LHCN-M2 (cell line): ENCODE results near the gene DESI2. TPM values are rescaled to one million over a fixed set of nuclear protein-coding genes. Genes with fewer than 3 reads are reported as not detected.
"Not testable (repeated sequence)": the region's sequence is repeated elsewhere in the genome, so short reads cannot be mapped to it uniquely, and the experiment has no call there.

Source experiments
- DNase-seq: peaks from one replicate; pipeline ENCODE4 v3.0.0-alpha.2; 2012; ENCODE audit warnings: low read depth
- total RNA-seq: library from RNA; depleted of rRNA; stranded (reverse); fragments of >200 nt; gene quantifications from 2 replicates; pipeline ENCODE4 v1.2.3, GENCODE V29; 2014

Gene DESI2
- total RNA-seq, 1 experiment from 2014 or later, result 61.4 TPM

DNA sequence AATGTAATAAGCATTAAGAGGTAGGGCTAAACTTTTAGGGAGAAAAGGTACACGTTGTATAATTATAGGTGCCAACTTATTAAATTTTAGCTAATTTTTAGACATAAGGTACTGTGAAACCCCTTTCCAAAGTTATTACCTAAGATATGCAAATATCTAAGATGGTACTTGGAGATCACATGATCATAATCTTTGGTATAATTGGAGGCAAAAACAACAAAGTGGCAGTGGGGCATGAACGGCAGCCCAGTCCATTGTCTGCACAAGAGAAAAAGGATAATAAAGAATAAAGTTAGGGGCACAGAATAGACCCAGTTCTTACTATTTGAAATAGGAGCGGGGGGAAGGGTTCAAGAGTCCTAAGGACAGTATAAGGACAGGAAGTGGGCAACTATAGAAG lies 51.2 kb downstream of the DESI2 start:
- DNase-seq, result no peak

DNA sequence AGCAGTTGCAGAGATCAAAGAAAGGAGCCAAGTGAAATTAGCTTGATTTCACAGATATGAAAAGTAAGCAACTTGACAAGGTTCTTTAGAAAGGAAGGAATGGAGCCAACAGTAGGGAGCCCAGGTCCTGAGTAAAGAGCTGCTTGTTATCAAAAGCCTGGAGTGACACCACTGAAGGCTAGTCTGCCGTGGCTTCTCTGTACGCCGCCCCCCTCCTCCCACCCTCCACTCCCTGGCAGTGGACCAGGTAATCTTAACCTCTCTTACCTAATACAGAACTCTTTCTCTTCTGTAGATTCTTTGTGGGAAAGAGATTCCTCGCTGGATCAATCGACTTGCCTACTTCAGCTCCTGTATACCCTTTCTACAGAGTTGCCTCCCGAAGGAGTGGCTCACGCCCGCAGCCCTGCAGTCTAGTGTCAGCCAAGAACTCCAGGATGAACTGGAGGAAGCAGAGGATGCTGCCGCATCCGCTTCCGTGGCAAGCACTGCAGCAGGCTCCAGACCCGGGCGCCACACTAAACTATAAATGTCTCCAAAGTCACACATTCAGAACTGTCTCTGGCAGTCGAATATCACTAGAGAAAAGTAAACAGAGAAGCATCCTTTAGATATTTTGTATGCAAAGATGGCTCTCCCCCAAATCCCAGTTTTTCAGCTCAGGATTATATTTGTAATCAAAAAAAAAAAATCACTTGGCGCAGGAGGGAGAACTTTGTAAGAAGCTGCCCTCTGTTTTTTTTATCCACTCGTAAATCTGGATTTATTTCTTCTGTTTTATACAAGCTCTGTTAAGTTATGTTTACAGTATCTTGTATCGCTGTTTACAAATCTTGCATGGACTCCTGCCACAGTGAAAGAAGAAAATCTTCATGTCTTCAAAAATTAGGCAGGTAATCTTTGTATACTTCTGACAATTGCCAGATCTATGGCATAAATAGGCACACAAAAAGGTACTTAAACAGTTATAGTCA lies 52.6 kb downstream of the DESI2 start:
- DNase-seq, result no peak

DNA sequence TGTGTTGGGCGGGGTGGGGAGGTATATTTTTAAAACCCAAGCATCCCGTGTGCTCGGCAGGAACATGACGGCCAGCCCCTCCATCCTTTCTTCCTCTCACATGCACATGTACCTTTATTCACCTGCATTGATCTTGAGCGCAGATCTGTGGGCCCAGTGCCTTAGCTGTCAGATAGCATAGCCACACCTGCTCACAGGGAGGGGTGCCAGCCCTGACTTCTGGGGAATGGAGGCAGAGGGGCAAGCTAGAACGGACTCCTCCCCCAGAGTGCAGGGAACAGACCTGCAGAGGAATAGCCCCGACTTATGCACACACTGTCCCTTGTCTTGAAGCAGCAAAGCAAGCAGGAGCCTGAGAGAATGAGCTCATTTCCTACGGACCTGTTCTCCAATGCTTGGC lies 56.1 kb downstream of the DESI2 start:
- no peak for DNase-seq

DNA sequence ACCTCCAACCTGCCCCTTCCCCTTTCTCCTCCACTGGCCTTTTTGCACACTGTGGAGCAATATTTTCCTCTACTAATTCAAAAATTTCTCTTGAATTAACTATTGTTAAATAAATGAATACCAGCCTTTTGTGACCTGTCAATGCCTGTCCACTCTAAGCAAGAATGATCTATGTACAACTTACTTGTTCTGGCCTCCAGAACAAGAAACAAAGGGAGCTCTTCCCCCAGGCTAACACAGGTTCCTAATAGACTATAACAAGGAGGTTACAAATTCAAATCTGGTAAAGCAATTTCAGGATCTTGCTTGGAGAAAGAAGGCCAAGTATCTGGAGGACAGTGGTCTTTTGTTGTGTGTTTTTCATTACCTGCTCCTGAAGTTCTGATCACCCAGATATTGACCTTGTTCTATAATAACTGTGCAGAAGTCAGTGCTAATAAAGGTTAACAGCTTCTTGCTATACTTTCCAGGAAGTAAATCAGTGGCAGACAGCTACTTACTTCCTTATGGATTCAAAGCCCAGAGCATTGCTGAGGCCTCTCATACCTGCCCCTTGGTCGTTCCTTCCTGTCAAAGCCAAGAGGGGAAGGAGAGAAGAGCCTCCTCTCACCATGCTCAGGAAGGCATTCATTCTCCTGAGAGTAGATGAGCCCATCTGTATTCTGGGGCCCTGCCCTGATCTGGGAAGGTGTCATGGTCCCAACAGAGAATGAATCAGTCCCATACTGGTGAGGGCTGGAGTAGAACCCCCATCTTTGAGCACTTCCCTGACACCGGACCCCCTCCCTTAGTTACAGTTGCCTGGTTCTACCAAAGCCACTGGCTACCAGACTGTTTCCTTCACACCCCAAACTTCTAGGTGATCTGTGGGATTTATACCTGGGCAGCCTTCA lies 56.8 kb downstream of the DESI2 start:
- DNase-seq, result no peak

DNA sequence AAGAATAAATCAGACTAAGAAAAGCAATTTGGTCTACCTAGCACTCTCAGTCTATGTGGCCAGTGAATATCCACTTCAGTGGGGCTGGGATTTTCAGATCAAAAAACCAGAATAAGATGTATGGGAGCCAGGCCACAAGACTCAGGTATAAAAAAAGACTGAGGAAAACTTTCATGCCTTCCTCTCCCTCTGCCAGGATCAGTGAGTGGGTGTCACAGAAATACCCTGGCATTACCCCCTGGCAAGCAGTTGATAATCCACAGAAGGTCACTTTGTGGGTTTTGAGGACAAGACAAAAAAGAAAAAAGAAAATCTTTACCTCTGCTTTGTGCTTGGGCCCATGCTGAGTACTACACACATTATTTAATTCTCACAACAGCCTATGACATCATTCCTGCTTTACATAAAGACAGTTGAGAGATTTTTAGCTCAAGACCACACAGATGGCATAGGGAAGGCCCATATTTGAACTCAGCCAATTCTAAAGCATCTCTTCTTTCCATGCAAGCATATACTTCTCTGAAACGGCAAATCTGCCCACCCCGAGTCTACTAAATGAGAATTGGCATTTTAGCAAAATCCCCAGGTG lies 57.6 kb downstream of the DESI2 start:
- DNase-seq, result no peak

DNA sequence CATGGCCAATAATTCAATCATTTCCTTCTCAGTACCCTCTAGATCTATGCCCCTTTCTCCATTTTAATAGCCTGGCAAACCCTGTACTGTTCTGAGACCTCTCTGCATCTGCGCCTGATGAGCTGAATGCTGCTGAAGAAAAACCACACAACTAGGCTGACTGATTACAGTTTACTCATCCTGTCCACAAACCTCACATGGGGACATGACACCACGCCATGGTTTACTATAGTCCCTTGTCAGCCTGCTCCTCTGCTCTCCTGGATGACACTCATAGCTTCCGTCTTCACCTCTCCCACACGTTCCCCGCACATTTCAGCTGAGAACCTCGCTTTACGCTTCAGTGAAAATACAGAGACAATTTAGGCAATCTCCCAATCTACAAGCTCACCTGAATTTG lies 59.7 kb downstream of the DESI2 start:
- no peak for DNase-seq

DNA sequence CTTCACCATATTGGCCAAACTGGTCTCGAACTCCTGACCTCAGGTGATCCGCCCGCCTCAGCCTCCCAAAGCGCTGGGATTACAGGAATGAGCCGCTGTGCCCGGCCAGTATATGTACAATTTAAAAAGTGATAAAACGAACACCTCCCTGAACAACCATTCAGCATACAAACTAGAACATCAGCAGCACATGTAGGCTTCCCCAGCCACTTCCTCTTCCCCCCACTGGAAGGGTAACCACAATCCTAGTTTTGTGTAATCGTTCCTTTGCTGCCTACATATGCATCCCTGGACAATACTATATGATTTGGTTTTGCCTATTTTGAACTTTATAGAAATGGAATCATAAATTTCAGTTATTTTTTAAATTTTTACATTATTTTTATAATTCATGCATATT lies 60.4 kb downstream of the DESI2 start:
- DNase-seq, result no peak

DNA sequence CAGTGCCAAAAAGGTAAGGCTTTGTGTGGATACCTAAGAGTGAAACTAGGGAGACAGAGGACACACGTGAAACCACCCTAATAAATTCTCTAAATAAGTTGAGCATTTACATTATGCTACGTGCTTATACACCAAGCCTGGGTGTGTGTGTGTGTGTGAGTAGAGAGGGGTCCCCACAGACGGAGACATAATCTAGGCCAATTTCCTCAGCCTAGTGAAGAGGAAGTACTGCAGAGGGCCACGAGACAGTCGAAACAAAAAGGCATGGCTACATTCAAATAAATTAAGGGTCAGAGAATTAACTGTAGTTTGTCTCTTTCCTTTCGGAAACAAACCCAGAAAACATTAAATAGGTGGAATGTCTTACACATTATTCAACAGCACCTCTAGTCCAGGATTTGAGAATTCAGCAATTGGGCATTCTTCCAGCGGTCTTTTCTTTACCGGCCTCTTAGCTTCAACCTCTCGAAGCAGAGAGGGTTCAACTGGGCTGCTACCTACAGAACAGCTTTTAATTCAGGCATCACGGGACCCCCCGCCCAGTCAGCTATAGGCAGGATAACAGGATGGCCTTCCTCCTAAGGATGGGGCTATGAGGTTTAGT lies 75.0 kb downstream of the DESI2 start:
- no peak for DNase-seq

DNA sequence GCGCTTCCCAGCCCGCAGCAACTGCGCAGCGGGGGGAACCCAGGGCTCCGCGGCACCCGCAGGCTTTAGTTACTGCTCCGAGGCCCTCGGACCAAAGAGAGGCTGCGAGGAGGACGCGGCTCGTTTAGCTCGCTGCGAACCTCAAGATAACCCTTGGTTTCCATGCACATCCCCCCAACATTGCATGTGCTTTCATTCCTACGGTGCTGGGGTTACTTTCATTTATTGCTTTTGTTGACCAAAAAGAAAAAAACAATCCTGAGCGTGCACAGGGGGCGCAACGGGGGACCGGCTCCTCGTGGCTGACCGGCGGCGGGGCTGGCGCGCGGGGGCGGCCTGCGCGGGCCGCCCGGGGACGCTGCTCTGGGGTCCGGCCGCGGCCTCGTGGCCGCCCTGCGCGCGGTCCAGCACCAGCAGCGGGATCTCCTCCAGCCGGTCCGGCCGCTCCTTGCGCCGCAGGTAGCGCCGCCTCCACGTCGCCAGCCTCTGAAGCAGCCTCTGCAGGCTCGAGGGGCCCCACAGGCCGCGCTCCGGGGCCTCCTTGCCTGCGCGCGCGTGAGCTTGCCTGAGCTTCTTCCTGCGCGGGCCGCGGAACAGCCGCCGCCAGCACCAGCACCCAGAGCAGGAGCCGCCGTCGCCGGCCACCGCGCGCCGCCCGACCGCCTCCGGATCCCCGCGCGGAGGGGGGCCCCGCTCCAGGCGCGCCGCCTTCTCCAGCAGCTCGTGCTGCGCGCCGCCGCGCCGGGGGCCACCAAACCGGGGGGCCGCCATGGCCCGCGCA lies 77.4 kb downstream of the DESI2 start:
- DNase-seq, result peak; percentile 36

DNA sequence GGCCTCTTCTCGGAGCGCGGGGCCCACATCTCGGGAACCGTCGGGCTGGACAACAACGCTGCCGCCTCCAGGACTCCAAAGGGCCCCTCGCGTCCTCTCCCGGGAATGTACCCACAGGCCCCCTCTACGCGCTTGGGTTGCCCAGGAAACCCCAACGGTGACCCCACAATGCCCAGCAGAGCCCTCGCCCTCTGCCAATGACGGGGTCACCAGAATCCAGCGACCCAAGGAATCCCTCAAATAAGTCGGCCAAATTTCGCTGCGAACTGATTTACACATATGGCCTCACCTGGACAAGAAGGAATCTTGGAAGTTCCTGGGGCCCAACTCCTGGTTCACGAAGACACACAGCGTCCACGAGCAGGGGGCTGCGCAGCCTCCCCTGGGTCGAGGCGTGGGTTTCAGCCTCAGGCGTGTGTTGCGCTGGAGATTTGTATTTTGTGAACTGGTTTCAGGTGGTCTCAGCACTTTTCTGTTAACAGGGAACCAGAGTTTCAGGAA lies 78.1 kb downstream of the DESI2 start:
- DNase-seq, result no peak

DNA sequence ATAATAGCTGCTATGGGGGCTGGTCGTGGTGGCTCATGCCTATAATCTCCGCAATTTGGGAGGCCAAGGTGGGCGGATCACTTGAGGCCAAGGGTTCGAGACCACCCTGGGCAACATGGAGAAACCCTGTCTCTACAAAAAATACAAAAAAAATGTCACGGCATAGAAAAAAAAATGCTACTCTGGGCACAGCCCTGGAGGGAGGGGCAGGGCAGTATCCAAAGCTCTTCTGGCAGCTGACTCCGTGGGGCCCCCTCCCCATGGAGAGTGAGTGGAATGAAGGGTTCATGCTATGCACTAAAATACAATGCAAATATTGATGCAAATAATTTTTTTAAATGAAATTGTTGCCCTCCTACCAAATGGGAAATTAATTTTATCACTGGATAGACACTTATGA lies 78.7 kb downstream of the DESI2 start:
- DNase-seq, result no peak

DNA sequence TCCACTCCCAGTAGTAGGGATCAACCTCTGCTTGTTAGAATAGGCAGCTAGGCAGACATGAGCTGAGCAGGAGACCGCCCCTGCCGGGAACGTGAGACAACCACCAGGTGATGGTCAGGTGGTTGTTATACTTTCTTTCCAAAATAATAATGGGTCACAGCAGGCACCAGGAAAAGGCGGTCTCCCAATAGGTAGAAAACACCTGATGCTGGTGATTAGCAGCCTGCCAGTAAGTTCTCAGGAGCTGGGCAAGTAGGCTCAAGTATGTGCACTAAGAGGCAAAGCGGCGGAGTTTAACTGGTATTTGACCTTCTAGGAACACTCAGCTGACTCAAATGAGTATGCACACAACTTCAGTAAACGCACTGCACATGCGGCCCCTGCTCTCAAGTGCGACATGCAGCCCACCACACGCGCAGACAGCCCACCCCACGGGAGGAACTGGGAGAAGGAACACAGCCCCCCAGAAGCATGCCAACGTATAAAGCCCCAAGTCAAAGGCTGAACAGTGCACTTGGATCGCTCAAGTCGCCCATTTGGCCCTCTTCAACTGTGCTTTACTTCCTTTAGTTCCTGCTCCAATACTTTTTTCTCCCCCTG lies 80.0 kb downstream of the DESI2 start:
- DNase-seq, result no peak

DNA sequence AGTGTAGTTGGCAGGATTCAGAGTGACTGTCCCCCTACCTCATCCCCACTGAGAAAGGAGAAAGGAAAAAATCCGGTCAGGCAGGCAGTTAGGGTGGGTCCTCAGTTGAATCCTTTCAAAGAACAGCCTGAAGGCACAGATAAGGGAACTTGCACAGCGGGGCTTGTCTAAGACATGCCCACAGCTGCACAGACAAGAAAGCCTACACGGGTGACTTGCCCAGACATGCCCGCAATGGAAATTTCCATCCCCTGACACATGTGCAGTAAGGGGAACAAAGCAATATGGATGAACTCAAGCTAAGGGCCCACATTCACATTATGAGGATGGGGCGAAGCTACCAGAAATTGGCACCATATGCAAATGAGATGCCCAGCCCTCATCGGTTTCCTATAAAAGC lies 82.5 kb downstream of the DESI2 start:
- DNase-seq, result peak; percentile 41

DNA sequence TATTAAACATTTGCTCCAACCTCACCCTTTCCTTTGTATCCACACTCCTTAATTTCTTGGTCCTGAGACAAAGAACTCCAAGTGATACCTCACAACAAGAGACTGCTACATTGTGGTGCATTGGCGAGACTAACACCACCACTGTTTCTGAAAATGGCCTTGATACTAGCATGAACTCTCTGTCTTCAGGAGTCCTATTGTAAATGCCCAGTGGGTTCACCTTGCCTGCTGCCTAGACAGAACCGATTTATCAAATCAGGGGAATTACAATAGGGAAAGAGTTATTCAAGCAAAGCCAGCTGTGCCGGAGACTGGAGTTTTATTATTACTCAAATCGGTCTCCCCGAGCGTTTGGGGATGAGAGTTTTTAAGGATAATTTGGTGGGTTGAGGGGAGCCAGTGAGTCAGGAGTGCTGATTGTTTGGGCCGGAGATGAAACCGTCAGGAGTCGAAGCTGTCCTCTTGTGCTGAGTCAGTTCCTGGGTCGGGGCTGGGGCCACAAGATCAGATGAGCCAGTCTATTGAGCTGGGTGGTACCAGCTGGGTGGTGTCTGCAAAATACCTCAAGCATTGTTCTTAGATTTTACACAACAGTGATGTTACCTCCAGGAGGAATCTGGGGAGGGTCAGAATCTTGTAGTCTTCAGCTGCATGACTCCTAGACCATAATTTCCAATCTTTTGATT lies 83.1 kb downstream of the DESI2 start:
- DNase-seq, result no peak

DNA sequence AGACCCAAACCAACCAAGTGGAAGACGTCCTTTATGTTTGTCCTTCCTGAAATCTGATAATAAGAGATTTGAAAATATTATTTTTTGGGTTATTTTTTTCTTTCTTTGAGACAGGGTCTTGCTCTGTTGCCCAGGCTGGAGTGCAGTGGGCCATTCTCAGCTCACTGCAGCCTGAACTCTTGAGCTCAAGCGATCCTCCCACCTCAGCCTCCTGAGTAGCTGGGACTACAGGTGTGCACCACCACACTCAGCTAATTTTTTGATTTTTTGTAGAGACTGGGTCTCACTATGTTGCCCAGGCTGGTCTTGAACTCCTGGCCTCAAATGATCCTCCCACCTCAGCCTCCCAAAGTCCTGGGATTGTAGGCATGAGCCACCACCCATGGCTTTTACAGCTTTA lies 86.2 kb downstream of the DESI2 start:
- DNase-seq, result not testable (repeated sequence)

DNA sequence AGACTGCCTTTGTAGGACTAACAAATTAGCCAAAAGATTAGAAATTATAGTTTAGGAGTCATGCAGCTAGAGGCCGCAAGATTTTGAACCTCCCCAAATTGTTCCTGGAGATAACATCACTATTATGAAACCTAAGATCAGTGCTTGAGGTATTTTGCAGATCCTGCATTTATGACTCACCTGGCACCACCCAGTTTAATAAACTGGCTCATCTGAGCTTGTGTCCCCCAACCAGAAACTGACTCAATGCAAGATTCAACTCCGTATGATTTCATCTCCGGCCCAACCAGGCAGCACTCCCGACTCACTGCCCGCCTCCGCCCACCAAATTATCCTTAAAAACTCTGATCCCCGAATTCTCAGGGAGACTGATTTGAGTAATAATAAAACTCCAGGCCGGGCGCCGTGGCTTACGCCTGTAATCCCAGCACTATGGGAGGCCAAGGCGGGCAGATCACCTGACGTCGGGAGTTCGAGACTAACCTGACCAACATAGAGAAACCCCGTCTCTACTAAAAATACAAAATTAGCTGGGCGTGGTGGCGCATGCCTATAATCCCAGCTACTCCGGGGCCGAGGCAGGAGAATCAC lies 87.2 kb downstream of the DESI2 start:
- not testable (repeated sequence) for DNase-seq

DNA sequence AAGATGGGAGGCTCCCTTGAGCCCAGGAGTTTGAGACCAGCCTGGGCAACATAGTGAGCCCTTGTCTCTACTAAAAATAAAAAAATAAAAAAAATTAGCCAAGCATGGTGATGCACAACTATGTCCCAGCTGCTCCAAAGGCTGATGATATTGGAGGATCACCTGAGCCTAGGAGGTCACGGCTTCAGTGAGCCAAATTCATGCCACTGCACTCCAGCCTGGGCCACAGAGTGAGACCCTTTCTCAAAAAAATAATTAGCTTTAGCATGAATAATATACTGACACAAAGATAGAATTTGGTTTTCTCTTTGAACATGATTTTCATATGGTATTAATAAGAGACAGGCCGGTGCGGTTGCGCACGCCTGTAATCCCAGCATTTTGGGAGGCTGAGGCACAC lies 88.8 kb downstream of the DESI2 start:
- no peak for DNase-seq

DNA sequence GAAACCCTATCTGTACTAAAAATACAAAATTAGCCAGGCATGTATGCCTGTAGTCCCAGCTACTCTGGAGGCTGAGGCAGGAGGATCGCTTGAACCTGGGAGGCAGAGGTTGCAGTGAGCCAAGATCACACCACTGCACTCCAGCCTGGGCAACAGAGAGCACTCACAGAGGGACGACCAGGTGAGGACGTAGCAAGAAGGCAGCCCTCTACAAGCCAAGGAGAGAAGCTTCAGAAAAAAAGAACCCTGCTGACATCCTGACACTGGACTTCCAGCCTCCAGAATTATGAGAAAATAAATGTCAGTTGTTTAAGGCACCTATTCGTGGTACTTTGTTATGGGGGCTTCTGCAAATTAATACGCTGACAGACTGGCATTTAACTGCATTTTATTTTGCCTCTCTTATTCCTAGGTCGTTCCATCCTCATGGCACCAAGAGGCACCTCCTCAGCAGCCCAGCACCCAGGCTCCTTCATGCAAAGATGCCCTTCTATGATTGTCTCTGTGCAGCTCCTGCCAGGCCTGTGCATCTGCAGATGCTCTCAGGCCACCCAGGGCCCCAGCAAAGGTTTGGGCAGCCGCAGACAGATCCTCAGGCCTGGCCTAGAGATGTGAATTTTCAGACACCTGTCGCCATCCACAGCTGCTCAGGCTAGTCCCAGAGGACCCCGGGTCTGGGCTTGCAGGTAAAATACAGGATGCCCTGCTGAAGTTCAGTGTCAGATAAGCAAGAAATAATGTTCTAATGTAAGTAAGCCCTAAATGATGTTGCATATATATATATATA lies 96.5 kb downstream of the DESI2 start:
- no peak for DNase-seq
